Measurements from ENCODE around the gene ELMOD2.

The ELMOD2 gene

DNA sequence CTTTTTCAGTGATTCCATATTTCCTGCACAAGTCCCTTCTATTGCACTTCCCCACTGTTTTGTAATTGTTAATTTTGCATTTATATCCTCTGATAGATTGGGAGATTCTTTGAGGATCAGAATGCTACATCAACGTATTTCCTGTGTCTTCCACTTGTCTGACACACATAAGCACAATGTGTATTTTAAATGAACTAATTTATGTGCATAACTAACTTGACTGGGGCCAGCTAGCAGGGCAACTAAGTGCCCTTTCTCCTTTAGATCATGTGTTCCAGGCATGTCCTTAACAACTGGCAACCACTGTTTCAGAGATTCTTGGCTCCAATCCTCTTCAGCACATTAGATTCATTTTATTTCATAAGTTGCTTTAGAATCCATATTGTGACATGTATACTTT, 60.5 kb downstream of the ELMOD2 start (continued):
- TF ChIP-seq ZBTB17 (tag by site-specific recombination; IDR thresholded peaks at IDR 0.05): no peak
- TF ChIP-seq YY1 (tag by site-specific recombination; IDR thresholded peaks at IDR 0.05): no peak
- no peak for TF ChIP-seq ZNF629 (tag by site-specific recombination; IDR thresholded peaks at IDR 0.05)
- no peak for TF ChIP-seq ZNF501 (tag by site-specific recombination; IDR thresholded peaks at IDR 0.05)
- no peak for TF ChIP-seq ZNF398 (tag by site-specific recombination; IDR thresholded peaks at IDR 0.05)

- ChIA-PET CTCF (interaction anchor here (0.6 kb wide), 2 partner anchors 21 to 291 kb away, joined by 3 to 4 read pairs; no protein-coding TSS in a partner anchor), POLR2A (no interaction called here)
- H3K9me3 ChIP-seq (ENCODE audit: control insufficient read depth, insufficient read depth, low read depth, low read length): no peaks in the 10 kb centered on the region
- H3K27ac ChIP-seq (ENCODE audit: extremely low read depth, low read depth, low read length): no peak overlapping the region
- no peaks in the 10 kb centered on the region for H3K36me3 ChIP-seq (ENCODE audit: control insufficient read depth in 2 of 2, insufficient read depth in 1 of 2, low read length in 2 of 2)
- no peaks in the 10 kb centered on the region for H3K4me1 ChIP-seq (ENCODE audit: control insufficient read depth, insufficient read depth, low read length)
- TF ChIP-seq, protein P1, sequence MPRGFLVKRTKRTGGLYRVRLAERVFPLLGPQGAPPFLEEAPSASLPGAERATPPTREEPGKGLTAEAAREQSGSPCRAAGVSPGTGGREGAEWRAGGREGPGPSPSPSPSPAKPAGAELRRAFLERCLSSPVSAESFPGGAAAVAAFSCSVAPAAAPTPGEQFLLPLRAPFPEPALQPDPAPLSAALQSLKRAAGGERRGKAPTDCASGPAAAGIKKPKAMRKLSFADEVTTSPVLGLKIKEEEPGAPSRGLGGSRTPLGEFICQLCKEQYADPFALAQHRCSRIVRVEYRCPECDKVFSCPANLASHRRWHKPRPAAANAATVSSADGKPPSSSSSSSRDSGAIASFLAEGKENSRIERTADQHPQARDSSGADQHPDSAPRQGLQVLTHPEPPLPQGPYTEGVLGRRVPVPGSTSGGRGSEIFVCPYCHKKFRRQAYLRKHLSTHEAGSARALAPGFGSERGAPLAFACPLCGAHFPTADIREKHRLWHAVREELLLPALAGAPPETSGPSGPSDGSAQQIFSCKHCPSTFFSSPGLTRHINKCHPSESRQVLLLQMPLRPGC (tag by site-specific recombination; IDR thresholded peaks at IDR 0.05): no peak
- TF ChIP-seq ZNF654 (tag by site-specific recombination; IDR thresholded peaks at IDR 0.05; ENCODE audit: low read depth): peak; percentile 30; the same call in 1 of the 2 replicates
- no peak overlapping the region for H3K4me3 ChIP-seq (ENCODE audit: low read depth, low read length)
These were observed 71.1 kb downstream of the ELMOD2 start for GRCh38 chr4:140595065-140595464.

DNA sequence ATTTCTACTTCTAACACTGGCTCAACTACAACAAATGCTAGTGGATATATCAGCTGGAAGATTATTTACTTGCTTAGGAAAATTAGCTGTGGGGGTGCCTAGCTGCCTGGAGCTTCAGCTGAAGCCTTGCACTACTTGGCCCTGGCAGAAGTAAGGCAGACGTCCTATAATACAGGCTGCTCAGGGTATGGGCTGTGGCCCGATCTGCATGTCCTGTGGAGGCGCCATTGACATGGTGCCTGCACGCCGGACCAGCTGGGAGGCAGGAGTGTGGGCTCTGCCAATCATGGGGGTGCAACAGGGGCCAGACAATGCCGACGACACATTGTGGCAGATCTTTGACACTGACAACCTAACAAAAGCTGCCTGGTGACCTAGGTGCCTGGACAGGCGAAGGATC, 76.4 kb downstream of the ELMOD2 start:
- Histone ChIP-seq H3K36me3 (ENCODE audit: control insufficient read depth in 2 of 2, insufficient read depth in 1 of 2, low read length in 2 of 2) (no peaks in the 10 kb centered on the region), H3K4me3 (ENCODE audit: low read depth, low read length) (no peak overlapping the region), H3K27ac (ENCODE audit: extremely low read depth, low read depth, low read length) (no peak overlapping the region), H3K9me3 (ENCODE audit: control insufficient read depth, insufficient read depth, low read depth, low read length) (no peaks in the 10 kb centered on the region), H3K4me1 (ENCODE audit: control insufficient read depth, insufficient read depth, low read length) (no peaks in the 10 kb centered on the region)
- ChIA-PET CTCF (interaction anchor here (1.0 kb wide), 1 partner anchor 63 kb away, joined by 3 read pairs; no protein-coding TSS in a partner anchor), POLR2A (no interaction called here)
- TF ChIP-seq ZNF768 (tag by site-specific recombination; IDR thresholded peaks at IDR 0.05): no peak
- no peak for TF ChIP-seq ZNF202 (tag by site-specific recombination; IDR thresholded peaks at IDR 0.05; ENCODE audit: borderline replicate concordance)
- TF ChIP-seq ZNF112 (tag by site-specific recombination; IDR thresholded peaks at IDR 0.05): no peak
- no peak for TF ChIP-seq ZNF169 (tag by site-specific recombination; IDR thresholded peaks at IDR 0.05)
- TF ChIP-seq, protein P2, sequence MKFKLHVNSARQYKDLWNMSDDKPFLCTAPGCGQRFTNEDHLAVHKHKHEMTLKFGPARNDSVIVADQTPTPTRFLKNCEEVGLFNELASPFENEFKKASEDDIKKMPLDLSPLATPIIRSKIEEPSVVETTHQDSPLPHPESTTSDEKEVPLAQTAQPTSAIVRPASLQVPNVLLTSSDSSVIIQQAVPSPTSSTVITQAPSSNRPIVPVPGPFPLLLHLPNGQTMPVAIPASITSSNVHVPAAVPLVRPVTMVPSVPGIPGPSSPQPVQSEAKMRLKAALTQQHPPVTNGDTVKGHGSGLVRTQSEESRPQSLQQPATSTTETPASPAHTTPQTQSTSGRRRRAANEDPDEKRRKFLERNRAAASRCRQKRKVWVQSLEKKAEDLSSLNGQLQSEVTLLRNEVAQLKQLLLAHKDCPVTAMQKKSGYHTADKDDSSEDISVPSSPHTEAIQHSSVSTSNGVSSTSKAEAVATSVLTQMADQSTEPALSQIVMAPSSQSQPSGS (tag by site-specific recombination; IDR thresholded peaks at IDR 0.05; ENCODE audit: low read depth): no peak
- no peak for TF ChIP-seq WT1 (tag by site-specific recombination; IDR thresholded peaks at IDR 0.05)
- no peak for TF ChIP-seq ZNF549 (tag by site-specific recombination; IDR thresholded peaks at IDR 0.05)
- no peak for TF ChIP-seq PRDM1 (tag by site-specific recombination; IDR thresholded peaks at IDR 0.05)
- TF ChIP-seq, protein P3, sequence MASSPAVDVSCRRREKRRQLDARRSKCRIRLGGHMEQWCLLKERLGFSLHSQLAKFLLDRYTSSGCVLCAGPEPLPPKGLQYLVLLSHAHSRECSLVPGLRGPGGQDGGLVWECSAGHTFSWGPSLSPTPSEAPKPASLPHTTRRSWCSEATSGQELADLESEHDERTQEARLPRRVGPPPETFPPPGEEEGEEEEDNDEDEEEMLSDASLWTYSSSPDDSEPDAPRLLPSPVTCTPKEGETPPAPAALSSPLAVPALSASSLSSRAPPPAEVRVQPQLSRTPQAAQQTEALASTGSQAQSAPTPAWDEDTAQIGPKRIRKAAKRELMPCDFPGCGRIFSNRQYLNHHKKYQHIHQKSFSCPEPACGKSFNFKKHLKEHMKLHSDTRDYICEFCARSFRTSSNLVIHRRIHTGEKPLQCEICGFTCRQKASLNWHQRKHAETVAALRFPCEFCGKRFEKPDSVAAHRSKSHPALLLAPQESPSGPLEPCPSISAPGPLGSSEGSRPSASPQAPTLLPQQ (tag by site-specific recombination; IDR thresholded peaks at IDR 0.05): no peak
- no peak for TF ChIP-seq SETDB1 (IDR thresholded peaks at IDR 0.05; ENCODE audit: insufficient read length, low read length)
- no peak for TF ChIP-seq ZNF529 (tag by site-specific recombination; IDR thresholded peaks at IDR 0.05; ENCODE audit: insufficient replicate concordance)
- TF ChIP-seq SP2 (tag by site-specific recombination; IDR thresholded peaks at IDR 0.05): no peak

Data from HEK293 (cell line).